HepG2 (cell line): ENCODE results near the gene ALPL. TPM values are rescaled to one million over a fixed set of nuclear protein-coding genes. Genes with fewer than 3 reads are reported as not detected.

ENCODE experiments used
- ATAC-seq: fragments of 200-7000 bp; cut with Tn5 transposase; 3 replicates; pipeline ENCODE4 v1.9.1; 2020; ENCODE audit warnings: mild to moderate bottlenecking, moderate library complexity
- BruUV-seq: library from RNA; stranded (reverse); fragments of 400-500 nt; replicated peaks from 2 replicates; lab custom pipeline; 2021; lab: Mats Ljungman, UMichigan
- CTCF ChIA-PET: fragments of 300-600 bp; formaldehyde crosslinking; extraction: SDS; loops from one replicate; lab custom pipeline; 2021; ENCODE audit warnings: low total read pairs, inconsistent platforms, low intra/inter-chr PET ratio; lab: Yijun Ruan, JAX
- POLR2A ChIA-PET: fragments of 350-600 bp; sonication (Branson Sonifier 250); formaldehyde crosslinking; loops from one replicate; lab custom pipeline; 2020; ENCODE audit warnings: antibody characterized with exemption, inconsistent platforms; lab: Yijun Ruan, JAX
- DNase-seq: peaks from one replicate; pipeline ENCODE4 v3.0.0-alpha.2; 2015; ENCODE audit warnings: low spot score
- FAIRE-seq: peaks from 3 replicates; lab custom pipeline; 2011; peaks lifted over from hg19 to GRCh38; lab: Jason Lieb, UNC
- H2AFZ ChIP-seq: one replicate; pipeline ENCODE4 v1.6.1; 2011; ENCODE audit warnings: low read length, inconsistent platforms
- H3K27ac ChIP-seq: fragments of 300-600 bp; 3 replicates; pipeline ENCODE4 v1.8.0; 2011; ENCODE audit warnings: mixed run types, mild to moderate bottlenecking, mixed read lengths, low read length, inconsistent platforms; ENCODE audit not compliant: insufficient read depth; ENCODE audit errors: extremely low read length
- H3K27me3 ChIP-seq, 2 experiments: fragments of 200-600 bp in 1 of 2; 2 replicates in 1 of 2; 3 replicates in 1 of 2; pipeline versions ENCODE4 v1.6.0 to v1.8.0; 2011; ENCODE audit warnings: low read length in 2 of 2, mild to moderate bottlenecking in 2 of 2, moderate library complexity in 2 of 2, inconsistent platforms in 1 of 2; ENCODE audit not compliant: insufficient read depth in 2 of 2, control insufficient read depth in 1 of 2
- H3K36me3 ChIP-seq, 2 experiments: fragments of 200-600 bp in 1 of 2; replicated peaks in 1 of 2; 2 replicates in 1 of 2; 3 replicates in 1 of 2; pipeline versions ENCODE4 v1.5.1 to v1.8.0; 2011; ENCODE audit warnings: low read length in 2 of 2, inconsistent platforms in 1 of 2; ENCODE audit not compliant: insufficient read depth in 2 of 2, control insufficient read depth in 1 of 2
- H3K4me1 ChIP-seq: 2 replicates; pipeline ENCODE4 v1.5.1; 2012; ENCODE audit warnings: low read length, inconsistent platforms; ENCODE audit not compliant: insufficient read depth
- H3K4me2 ChIP-seq: 2 replicates; pipeline ENCODE4 v1.6.0; 2011; ENCODE audit warnings: low read depth, low read length, inconsistent platforms
- H3K4me3 ChIP-seq, 3 experiments: fragments of 200-600 bp in 1 of 3; sonication (generic), shearing (Covaris generic) in 1 of 3; replicated peaks in 1 of 3; 2 replicates each; pipeline ENCODE4 v1.5.1; 2011 to 2016; ENCODE audit warnings: low read length in 3 of 3, inconsistent platforms in 2 of 3, low read depth in 2 of 3, mild to moderate bottlenecking in 2 of 3, control low read depth in 1 of 3, mixed read lengths in 1 of 3; ENCODE audit not compliant: insufficient read depth in 1 of 3
- H3K79me2 ChIP-seq: one replicate; pipeline ENCODE4 v1.6.1; 2011; ENCODE audit warnings: low read length, inconsistent platforms; ENCODE audit not compliant: insufficient read depth
- H3K9ac ChIP-seq: 2 replicates; pipeline ENCODE4 v1.6.0; 2011; ENCODE audit warnings: mild to moderate bottlenecking, low read depth, low read length, inconsistent platforms; ENCODE audit not compliant: insufficient read depth
- H3K9me3 ChIP-seq: 2 replicates; pipeline ENCODE4 v1.5.1; 2012; ENCODE audit warnings: mild to moderate bottlenecking, low read length
- H4K20me1 ChIP-seq: 2 replicates; pipeline ENCODE4 v1.6.0; 2011; ENCODE audit warnings: inconsistent platforms, mild to moderate bottlenecking, low read length, moderate library complexity; ENCODE audit not compliant: insufficient read depth
- CBFB ChIP-seq: sonication (generic); formaldehyde crosslinking; IDR thresholded peaks from 2 replicates; pipeline ENCODE4 v1.4.0; 2020; ENCODE audit warnings: missing genetic modification reagents
- KMT2B ChIP-seq: IDR thresholded peaks from 2 replicates; pipeline ENCODE4 v1.6.1; 2016; ENCODE audit warnings: missing genetic modification reagents, missing compliant biosample characterization
- NFE2L2 ChIP-seq: fragments of 150-350 bp; IDR thresholded peaks from 2 replicates; pipeline ENCODE4 v1.6.1; 2014; ENCODE audit warnings: low read length
- RFX5 ChIP-seq: IDR thresholded peaks from 2 replicates; pipeline ENCODE4 v1.6.1; 2011; ENCODE audit warnings: low read depth, low read length, improper control_type of control experiment
- ZBTB3 ChIP-seq: sonication (generic); formaldehyde crosslinking; IDR thresholded peaks from 2 replicates; pipeline ENCODE4 v1.4.0; 2020; ENCODE audit warnings: low read depth, mild to moderate bottlenecking, moderate library complexity, missing genetic modification reagents, borderline replicate concordance
- ZNF441 ChIP-seq: sonication (generic); formaldehyde crosslinking; IDR thresholded peaks from 2 replicates; pipeline ENCODE4 v1.7.0; 2021; ENCODE audit warnings: missing genetic modification reagents, borderline replicate concordance
- ZSCAN31 ChIP-seq: sonication (generic); formaldehyde crosslinking; IDR thresholded peaks from 2 replicates; pipeline ENCODE4 v1.5.0; 2020; ENCODE audit warnings: low read depth, mild to moderate bottlenecking, missing genetic modification reagents
- WGBS: methylation state at CpG from one replicate; pipeline ENCODE4 v1.1.6; 2017; ENCODE audit warnings: low lambda C conversion rate; 5-methylcytosine and 5-hydroxymethylcytosine counted together
- in situ Hi-C: cut with HindIII; loops from 2 replicates; pipeline ENCODE4 v1.10.0; 2017; ENCODE audit warnings: low pct_unique_long_range_greater_than_20kb; ENCODE audit not compliant: extremely low pct_ligation_motif_present
- intact Hi-C: fragments of 100-400 bp; cut with micrococcal nuclease; formaldehyde crosslinking; loops from one replicate; pipeline ENCODE4 v1.10.0; 2022; ENCODE audit not compliant: unreplicated experiment
- polyA plus RNA-seq, 8 experiments: library from polyadenylated mRNA; depleted of rRNA in 3 of 8; stranded (reverse) in 7 of 8; unstranded in 1 of 8; fragments of >200 nt; fragmentation: Illumina TruSeq in 4 of 8; extraction: Trizol in 4 of 8; gene quantifications; 2 replicates each; pipeline versions ENCODE4 v1.2.1 to v1.2.3, GENCODE V29; 2011 to 2016; ENCODE audit warnings: low read depth in 4 of 8, missing spikeins in 1 of 8, mixed read lengths in 1 of 8; ENCODE audit not compliant: insufficient read depth in 1 of 8
- total RNA-seq, 5 experiments: library from RNA; depleted of rRNA; stranded (reverse); fragments of >200 nt; fragmentation: Illumina TruSeq; extraction: Trizol; gene quantifications; 2 replicates each; pipeline ENCODE4 v1.2.3, GENCODE V29; 2016; ENCODE audit warnings: low read depth in 1 of 5
- TF ChIP-seq, protein P1 (sequence below): sonication (generic); formaldehyde crosslinking; IDR thresholded peaks from 2 replicates; pipeline ENCODE4 v1.4.0; 2020; ENCODE audit warnings: missing genetic modification reagents
- TF ChIP-seq, protein P2 (sequence below): fragments of 450-650 bp; IDR thresholded peaks from 2 replicates; pipeline ENCODE4 v1.6.1; 2017

ALPL gene
- total and polyA plus RNA-seq, 2 of the 13 experiments (the other 11 are each of a cell fraction or from before 2014, with no cell fraction given), result 0.12 TPM; not detected in 1

DNA sequence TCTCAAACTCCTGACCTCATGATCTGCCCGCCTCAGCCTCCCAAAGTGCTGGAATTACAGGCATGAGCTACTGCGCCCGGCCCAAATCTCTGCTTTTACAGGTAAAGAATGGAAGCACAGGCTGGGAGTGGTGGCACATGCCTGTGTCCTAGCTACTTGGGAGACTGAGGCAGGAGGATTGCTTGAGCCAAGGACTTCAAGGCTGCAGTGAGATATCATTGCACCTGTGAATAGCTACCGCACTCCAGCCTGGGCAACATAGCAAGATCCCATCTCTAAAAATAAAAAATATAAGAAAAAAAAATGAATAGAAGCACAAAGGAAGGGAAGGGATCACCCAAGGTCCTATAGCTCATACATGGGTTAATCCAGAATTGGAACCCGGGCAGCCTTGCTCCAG, 15.0 kb downstream of the ALPL start:
- ChIA-PET CTCF (no interaction called here), POLR2A (no interaction called here)
- Histone ChIP-seq H3K4me3 (no peak overlapping the region), H3K4me2 (no peak overlapping the region), H3K79me2 (no peaks in the 10 kb centered on the region), H3K36me3 (no peaks in the 10 kb centered on the region), H3K9ac (no peak overlapping the region), H3K4me1 (no peaks in the 10 kb centered on the region), H4K20me1 (no peaks in the 10 kb centered on the region), H2AFZ (no peak overlapping the region), H3K27me3 (peaks cover 0 to 18% of the 10 kb centered on the region in 2 experiments; a peak in 1 of 5 replicates), H3K27ac (no peak overlapping the region), H3K9me3 (no peaks in the 10 kb centered on the region)
- DNase-seq, result no peak
- in situ Hi-C loops, result no loop called here
- intact Hi-C loops, result no loop called here
- no peak for FAIRE-seq
- 42% methylated on average over 5 of the region's 5 CpGs for WGBS
- TF ChIP-seq ZNF441 (CRISPR knock-in tag), result no peak
- TF ChIP-seq, protein P1, sequence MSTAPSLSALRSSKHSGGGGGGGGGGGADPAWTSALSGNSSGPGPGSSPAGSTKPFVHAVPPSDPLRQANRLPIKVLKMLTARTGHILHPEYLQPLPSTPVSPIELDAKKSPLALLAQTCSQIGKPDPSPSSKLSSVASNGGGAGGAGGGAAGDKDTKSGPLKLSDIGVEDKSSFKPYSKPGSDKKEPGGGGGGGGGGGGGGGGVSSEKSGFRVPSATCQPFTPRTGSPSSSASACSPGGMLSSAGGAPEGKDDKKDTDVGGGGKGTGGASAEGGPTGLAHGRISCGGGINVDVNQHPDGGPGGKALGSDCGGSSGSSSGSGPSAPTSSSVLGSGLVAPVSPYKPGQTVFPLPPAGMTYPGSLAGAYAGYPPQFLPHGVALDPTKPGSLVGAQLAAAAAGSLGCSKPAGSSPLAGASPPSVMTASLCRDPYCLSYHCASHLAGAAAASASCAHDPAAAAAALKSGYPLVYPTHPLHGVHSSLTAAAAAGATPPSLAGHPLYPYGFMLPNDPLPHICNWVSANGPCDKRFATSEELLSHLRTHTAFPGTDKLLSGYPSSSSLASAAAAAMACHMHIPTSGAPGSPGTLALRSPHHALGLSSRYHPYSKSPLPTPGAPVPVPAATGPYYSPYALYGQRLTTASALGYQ (CRISPR knock-in tag), result no peak
- TF ChIP-seq, protein P2, sequence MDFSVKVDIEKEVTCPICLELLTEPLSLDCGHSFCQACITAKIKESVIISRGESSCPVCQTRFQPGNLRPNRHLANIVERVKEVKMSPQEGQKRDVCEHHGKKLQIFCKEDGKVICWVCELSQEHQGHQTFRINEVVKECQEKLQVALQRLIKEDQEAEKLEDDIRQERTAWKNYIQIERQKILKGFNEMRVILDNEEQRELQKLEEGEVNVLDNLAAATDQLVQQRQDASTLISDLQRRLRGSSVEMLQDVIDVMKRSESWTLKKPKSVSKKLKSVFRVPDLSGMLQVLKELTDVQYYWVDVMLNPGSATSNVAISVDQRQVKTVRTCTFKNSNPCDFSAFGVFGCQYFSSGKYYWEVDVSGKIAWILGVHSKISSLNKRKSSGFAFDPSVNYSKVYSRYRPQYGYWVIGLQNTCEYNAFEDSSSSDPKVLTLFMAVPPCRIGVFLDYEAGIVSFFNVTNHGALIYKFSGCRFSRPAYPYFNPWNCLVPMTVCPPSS, result no peak
- no peak for TF ChIP-seq ZBTB3 (CRISPR knock-in tag)
- no peak for TF ChIP-seq KMT2B (CRISPR knock-in tag)
- no peak for TF ChIP-seq RFX5
- no peak for TF ChIP-seq CBFB
- no peak for TF ChIP-seq ZSCAN31 (CRISPR knock-in tag)
- no peak for TF ChIP-seq NFE2L2
- no peak for ATAC-seq
- no TSS peak for BruUV-seq
